HS-27A (cell line): ENCODE data around the gene ZFP3.
"Not testable (repeated sequence)": the region's sequence is repeated elsewhere in the genome, so short reads cannot be mapped to it uniquely, and the experiment has no call there.

ENCODE experiments used
- DNase-seq: peaks from one replicate; pipeline ENCODE4 v3.0.0-alpha.2; 2012; ENCODE audit warnings: low read depth, missing footprints

Gene ZFP3

DNA sequence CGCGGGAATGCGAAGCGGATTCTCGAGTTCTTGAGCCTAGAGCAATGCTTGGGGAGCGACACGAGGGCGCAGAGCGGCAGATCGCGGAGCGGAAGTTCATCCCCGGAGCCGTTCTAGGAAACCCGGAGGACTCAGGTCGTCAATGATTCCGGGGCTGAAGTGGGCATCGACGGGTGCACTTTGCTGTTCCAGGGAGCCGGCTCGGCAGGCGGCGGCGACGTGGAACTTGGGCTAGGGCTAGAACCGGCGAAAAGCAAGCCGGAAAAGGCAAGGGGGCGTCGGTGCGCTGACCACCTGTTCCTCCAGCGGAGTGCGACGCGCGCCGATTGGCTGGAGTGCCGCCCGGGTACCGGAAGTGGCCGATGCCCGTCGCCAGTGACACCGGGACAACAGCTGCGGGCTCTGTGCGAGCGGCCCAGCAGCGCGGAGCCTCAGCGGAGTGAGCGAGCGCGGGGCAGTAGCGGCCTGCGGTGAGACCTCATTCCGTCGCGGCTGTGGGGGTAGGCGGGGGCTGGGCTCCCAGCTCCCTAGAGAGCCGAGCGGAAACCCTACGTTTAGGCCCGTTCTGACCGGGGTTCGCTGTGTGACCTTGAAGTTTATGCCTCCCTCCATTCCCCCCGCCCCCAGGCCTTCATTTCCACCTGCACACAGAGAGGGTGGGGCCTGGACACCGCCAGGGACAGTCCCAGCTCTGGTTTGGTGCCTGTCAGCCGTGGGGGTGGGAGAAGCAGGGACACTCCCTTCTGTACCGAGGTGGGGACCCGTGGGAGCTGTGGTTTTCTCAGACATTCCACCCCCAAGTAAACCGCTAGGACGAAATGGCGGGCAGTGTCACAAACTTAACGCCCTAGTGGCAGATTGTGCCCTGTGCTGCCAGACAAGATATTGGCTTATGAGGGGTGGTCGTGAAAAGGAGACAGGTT, at the start of gene ZFP3:
ZFP3 (plus strand) TSS at position 362 of the 923 bp plus-strand sequence. CDS start 13,038 bp downstream, outside the sequence.
- no peak for DNase-seq

DNA sequence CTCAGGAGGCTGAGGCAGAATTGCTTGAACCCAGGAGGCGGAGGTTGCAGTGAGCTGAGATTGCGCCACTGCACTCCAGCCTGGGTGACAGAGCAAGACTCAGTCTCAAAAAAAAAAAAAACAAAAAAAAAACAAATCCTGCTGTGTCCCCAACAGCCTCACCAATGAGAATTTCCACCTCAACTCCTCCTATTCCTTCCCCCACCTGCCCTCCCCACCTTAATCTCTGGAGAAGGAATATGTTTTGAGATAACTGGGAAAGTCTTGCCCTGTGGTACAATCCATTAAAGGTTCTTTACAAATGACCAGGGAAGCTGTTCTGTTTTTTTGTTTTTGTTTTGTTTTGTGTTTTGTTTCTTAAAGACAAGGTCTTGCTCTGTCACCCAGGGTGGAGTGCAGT, 48.1 kb upstream of the ZFP3 start:
- not testable (repeated sequence) for DNase-seq

DNA sequence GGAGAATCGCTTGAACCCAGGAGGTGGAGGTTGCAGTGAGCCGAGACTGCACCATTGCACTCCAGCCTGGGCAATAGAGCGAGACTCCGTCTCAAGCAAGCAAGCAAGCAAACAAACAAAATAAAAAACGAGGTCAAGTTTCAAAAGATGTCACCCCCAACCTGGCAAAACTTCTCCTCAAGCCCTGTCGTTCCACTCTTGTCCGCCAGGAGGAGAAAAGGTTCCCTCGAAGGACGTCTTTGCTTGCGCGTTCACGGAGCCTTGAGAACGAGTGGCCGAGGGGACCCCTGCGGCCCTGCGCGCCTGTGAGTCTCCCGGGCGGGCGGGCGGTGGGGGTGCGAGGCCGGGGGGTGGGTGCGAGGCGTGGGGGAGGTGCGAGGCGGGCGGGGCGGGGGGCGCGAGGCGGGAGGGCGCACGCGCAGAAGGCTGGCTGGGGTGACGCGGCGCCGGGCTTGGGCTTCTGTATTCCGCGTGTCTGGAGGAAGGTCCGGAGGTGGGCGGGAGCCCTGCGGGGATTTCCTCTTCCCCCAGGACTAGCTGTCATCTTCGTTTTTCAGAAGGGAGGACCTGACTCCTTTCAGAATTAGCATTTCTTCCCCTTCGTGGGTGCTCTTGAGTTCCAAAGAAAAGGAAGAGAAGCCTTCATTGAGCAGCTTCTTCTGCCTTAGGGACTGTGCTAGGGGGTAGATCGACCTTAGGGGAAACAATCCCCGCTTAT, 46.7 kb upstream of the ZFP3 start:
- no peak for DNase-seq

DNA sequence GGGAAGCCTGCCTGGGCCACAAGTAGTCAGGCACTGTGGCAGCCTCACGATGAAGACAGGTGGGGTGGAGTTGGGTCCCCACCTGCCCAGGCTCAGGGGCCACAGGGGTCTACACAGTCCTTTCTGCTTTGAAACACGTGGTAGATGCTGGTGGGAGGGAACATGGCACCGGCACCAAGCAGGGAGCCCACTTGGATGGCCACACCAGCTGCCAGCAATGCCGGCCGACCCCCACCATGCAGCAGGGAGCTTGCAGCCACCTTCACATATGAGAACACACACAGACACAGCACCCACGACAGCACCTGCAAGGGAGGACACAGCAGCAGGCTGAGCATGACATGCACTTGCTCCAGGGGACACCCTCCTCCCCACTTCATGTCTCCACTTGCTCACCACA, 45.4 kb upstream of the ZFP3 start:
- DNase-seq, result no peak

DNA sequence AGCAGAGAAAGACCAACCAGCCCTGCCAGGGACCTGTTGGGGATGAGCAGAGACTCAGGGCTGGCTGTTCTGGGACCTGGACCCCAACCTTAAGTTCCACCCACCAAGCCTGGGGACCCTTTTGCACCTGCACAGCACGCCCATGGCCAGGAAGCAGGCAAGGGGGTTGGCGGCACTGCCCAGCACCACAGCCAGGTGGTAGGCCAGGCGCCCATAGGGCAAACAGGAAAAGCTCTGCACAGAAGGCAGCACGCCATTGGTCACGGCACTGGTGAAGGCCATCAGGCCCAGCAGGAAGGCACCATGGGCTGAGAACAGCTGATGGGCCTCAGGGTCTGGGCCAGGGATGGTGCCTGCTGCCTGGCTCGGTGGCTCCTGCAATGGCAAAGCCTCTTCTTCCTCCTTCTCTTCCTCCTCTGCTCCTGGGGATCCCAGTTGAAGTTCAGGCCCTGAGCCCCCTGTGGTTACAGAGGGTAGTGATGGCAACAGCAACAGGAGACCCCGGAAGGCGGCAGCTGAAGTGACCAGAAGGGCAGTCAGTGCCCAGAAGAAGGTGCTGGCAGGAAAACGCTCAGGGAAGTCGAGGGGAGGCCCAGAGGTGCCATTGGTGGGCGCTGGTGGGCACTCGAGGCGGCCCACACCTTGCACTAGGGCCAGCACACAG, 44.8 kb upstream of the ZFP3 start:
- no peak for DNase-seq

DNA sequence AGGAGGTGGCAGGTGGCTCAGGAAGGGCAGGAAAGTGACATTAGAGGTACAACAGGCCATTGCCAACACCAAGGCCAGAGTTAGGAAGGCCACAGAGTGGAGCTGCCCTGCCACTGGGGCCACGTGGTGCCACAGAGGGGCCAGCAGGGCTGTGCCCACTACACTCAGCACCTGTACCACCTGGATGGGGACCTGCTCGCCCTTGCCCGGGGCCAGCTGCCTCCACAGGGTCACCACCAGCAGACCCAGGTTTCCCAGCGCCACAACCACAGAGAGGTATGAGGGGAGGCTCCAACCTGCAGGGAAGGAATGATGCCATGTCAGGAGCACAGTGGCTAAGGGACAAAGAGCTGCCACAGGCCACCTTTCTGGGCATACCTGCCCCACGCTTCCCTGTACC, 44.2 kb upstream of the ZFP3 start:
- no peak for DNase-seq

DNA sequence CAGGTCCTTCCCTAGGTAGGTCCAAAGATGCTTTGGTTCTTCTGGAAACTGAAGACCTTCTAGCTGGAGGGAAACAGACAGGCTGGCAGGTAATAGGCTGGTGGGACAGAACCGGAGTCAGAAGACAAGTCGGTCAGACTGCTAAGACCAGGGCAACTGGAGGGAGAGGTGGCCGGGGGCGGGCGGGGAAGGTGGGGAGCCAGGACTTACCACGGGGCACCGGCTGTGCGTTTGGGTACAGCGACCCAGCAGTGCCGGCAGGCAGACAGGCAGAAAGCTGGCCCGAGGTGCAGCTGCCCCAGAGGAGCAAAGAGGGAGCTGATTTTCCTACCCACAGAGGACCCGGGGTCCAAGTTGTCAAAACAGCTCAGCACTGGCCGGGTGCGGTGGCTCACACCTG, 43.6 kb upstream of the ZFP3 start:
- no peak for DNase-seq

DNA sequence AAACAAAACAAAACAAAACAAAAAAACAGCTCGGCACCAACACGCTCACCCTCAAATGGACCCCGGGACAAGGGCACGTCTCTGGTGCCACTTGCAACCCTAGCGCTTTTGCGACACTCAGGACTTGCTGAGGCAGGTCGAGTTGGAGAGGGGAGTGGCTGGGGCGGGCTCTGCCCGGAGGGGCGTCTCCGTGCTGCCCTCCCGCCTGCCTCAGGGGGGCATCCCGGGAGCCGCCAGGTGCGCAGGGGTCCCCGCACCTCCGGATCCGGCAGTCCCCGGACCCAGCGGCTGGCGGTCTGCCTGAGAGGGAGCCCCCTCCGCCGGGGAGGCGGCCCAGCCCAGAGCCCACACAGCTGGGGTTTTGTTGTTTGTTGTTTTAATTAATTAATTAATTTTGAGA, 43.0 kb upstream of the ZFP3 start, which contains the start of gene SLC52A1:
SLC52A1 (minus strand) TSS at position 112 of the 400 bp plus-strand sequence. CDS start 820 bp downstream, outside the sequence.
- DNase-seq, result no peak

DNA sequence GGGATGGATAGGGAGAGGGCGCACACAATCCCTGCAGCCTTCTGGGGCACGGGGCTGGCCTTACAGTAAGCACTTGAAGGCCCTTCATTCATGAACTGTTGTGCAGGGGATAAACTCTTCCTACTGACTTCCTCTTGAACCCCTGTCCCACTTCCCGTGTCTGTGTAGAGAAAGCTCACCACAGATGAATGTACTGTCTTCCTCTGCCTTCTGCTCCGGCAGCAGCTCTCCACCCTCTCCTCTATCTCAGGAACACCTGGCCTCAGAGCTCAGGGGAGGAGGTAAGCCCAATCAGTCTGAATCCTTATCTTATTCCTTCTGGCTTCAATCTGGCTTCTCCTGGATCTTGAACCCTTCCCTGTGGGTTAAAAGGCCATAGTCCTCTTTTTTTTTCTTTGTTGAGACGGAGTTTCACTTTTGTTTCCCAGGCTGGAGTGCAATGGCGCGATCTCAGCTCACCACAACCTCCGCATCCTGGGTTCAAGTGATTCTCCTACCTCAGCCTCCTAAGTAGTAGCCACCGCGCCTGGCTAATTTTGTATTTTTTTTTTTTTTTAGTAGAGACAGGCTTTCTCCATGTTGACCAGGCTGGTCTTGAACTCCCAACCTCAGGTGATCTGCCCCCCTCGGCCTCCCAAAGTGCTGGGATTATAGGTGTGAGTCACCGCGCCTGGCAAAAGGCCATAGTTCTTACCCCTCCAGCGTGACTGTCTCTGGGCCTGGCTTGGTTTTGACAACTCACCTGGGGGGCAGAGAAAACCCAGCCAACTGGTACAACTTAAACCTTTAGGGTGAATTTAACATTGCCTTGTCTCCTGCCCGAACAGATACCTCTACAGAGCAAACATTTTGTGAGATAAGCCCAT, 35.9 kb upstream of the ZFP3 start:
- DNase-seq, result no peak

DNA sequence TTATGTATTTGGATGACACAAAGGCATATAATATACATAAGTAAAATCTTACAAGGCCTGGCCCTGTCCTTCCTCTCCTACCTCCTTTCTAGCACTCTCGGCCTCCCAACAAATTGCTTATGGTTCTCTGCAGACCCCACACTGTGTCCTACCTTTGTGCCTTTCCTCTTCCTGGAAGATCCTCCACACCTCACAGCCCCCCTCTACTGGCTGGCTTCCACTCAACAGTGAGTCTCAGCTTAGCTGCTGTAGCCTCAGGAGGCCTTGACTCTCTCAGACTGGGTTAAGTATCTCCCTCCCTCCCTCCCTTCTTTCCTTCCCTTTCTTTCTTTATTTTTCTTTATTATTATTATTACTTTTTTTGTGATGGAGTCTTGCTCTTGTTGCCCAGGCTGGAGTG, 34.7 kb upstream of the ZFP3 start:
- DNase-seq, result no peak

DNA sequence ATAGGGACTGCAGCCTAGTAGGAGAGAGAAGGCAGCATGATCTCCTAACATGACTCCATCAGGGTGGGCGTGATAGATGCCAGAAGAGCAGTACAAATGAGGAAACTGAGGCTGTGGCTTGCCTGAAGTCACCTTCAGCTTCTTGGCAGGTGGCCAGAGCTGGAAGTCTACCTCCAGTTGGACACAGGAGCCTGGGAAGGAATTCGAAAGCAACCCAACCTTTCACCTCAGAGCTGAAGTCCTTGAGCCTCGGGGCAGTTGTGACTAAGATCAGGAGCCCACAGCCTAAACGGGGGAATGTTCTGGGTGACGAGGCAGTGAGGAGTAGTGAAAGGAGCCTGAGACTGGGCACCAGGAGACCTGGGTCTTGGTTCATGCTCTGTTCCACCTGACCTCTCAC, 33.6 kb upstream of the ZFP3 start:
- DNase-seq, result no peak

DNA sequence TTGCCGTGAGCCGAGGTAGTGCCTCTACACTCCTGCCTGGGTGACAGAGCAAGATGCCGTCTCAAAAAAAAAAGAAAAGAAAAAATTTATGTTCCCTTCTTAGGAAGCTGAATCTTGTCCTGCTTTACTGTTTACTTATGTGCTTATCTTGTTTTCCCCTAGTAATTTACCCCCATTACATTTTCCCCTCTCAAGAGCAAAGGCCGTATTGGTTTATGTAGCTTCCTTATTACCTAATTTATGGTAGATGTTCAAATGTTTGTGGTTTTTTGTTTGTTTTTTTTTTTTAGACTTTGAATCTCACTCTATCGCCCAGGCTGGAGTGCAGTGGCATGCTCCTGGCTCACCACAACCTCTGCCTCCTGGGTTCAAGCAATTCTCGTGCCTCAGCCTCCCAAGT, 32.8 kb upstream of the ZFP3 start:
- no peak for DNase-seq

DNA sequence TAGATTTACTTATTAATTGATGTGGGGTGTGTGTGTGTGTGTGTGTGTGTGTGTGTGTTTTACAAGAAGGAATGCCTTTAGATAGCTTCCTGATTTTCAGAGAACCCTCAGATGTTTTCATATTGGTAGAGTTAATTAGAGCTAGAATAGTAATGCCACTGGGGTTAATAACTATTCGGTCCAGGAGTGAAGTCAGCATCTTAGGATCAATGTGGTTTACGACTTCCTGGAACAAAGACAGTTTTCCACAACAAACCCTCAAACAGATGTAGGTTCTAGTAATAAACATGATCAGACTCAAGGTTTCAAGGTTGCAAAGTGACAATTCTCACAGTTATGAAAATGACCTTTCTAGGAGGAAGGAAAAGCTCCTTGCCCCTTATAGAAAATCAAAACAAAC, 30.8 kb upstream of the ZFP3 start:
- no peak for DNase-seq

DNA sequence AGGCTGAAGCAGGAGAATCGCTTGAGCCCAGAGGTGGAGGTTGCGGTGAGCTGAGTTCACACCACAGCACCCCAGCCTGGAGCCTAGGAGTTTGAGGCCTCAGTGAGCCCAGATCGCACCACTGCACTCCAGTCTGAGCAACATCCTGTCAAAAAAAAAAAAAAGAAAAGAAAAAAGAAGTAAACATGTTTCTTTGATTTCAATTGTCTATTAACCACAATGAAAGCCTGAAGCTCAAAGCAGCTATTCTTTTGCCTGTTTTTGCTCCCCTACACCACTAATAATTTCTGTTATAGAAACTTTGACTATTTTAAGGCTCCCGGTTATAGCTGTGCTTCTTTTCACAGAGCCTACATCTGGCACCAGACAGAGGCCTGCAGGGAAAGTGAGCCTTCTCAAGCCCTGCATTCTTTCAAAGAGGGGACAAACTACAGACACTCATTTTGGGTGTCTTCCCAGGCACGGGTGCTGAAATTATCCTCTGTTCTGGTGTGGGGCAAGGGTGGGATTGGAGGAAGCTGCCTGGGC, 28.9 kb upstream of the ZFP3 start:
- no peak for DNase-seq

DNA sequence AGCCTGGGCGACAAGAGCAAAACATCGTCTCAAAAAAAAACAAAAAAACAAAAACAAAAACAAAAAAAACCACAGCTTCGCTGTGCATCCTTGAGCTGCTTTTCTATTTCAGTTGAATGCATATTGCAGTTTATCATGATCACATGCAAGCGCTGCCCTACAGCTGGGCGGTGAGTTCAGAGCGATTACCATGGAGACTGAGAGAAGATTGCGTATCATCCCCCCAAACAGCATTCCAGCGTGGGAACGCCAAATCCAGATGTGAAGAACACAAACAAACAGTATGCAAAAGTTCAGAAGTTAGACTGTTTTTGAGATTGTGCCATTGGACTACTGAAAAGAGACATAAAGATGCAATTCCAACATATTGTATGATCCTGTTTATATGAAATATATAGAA, 28.0 kb upstream of the ZFP3 start:
- no peak for DNase-seq

DNA sequence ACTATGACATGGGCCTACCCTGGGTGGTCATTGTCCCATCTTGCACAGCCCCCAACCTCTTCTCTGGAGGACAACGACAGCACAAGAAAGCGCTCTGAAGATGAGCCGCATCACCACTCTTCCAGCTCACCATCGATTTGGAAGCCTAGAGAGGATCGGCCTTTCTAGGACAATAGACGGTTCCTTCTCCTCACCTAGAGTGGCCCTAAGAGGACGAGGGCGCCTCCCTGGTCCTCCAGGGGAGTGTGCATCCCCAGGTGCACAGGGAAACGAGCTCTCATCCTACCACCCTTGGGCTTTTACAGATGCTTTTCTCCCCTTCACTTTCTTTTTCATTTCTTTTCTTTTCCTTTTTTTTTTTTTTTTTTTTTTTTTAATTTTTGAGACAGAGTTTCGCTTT, 22.7 kb upstream of the ZFP3 start:
- DNase-seq, result no peak

DNA sequence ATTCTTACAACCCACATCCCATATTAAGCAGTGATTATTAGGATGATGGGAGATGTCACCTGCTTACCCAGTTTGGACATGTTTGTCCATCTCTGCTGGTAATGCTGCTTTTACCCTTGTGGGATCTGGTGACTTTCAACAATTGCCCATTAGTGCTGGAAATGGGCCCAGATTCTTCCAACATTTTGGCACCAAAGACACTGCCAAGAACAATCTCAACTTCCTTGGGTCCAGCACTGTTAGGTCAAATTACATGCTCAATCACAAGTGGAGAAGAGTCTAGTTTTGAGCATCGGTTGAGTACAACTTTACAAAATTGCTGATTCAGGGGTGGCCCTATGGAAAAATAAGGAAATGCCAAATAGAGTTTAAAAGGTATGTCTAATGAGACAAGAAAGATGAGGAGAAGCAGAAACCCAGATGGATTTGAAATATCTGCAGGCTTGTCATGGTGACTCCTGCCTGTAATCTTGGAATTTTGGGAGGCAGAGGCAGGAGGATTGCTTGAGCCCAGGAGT, 13.0 kb upstream of the ZFP3 start:
- DNase-seq, result no peak

DNA sequence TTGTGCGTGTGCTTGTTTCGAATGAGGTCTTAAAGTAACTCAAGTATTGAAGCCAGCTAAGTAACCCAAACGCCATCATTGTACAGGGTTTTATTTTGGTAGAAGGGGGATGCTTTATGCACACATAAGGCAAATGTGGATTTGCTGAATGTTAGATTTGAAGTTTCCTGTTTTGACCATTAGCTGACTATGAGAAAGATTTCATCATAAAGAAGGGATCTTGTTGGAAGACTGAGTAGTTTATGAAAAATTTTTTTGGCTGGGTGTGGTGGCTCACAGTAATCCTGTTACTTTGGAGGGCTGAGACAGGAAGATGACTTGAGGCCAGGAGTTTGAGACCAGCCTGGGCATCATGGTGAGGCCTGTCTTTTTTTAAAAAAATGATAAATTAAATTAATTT, 10.0 kb upstream of the ZFP3 start:
- no peak for DNase-seq

DNA sequence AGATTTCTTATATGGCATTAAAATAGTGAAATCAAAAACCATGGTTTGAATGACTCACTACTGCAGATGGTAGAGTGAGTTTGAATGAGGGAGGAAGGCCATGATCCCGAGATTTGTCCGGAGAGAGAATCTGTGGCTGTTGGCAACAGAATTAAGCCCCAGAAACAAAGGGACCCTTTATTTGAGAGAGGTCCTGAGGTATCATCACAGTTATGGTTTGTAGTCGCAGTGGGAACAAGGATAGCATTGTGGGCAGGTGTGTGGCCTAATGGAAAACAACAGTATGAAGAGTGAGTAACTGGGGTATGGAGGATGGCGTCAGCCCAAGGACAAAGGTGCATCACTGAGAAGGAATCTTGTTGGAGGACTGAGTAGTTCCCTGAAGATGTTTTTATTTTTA, 8.5 kb upstream of the ZFP3 start:
- DNase-seq, result no peak

DNA sequence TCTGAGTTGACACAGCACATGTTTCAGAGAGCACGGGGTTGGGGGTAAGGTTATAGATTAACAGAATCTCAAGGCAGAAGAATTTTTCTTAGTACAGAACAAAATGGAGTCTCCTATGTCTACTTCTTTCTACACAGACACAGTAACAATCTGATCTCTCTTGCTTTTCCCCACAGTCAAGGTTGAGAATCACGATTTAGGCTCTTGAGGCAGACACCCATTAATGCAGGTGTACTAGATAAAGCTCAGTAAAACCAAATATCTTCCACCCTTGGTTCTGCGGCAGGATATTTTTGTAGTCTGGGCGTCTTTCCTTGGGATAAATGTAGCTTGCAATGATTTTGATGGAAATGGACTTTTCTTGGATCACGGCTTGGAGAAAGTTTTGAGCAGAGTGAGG, 2.8 kb upstream of the ZFP3 start:
- DNase-seq, result not testable (repeated sequence)

DNA sequence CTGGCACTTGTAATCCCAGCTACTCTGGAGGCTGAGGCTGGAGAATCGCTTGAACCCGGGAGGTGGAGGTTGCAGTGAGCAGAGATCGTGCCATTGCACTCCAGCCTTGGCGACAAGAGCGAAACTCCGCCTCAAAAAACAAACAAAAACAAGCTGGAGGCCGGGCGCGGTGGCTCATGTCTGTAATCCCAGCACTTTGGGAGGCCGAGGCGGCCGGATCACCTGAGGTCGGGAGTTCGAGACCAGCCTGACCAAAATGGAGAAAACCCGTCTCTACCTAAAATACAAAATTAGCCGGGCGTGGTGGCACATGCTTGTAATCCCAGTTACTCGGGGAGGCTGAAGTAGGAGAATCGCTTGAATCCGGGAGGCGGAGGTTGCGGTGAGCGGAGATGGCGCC, 992 bp upstream of the ZFP3 start:
- not testable (repeated sequence) for DNase-seq
